ENCODE data around the gene GCKR. TPM values are rescaled to one million over a fixed set of nuclear protein-coding genes. Genes with fewer than 3 reads are reported as not detected.

The GCKR gene
- total and polyA plus RNA-seq, 2 of the 13 experiments (the other 11 are each of a cell fraction or from before 2014, with no cell fraction given) = 15.2 to 48.3 TPM

DNA sequence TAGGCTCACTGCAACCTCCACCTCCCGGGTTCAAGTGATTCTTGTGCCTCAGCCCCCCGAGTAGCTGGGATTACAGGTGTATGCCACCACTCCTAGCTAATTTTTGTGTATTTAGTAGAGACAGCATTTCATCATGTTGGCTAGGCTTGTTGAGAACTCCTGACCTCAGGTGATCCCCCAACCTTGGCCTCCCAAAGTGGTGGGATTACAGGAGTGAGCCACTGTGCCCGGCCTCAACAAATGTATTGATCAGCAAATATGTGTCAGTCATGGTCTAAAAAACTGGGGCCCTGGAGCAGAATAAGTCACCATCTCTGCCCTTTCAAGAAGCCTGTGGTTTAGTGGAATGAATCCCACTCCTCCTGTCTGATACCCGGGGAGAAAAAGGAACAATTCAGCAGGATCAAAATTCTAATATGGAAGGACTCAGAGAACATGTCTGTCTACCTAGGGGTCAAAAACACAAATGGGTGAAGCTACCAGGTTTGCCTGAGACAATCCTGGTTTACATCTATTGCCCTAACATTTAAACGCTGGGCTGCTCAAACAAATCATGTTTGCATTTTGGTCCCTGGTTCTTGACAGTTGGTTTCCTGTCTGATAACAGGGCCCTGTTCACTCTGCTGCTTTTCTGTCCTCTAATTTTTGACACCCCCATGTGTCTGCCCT is 21.6 kb downstream of the GCKR start (continued):
- TF ChIP-seq AKAP8 (CRISPR knock-in tag; IDR thresholded peaks at IDR 0.05) (no peak), KAT7 (CRISPR knock-in tag; IDR thresholded peaks at IDR 0.05; ENCODE audit: borderline replicate concordance) (no peak), BCLAF1 (IDR thresholded peaks at IDR 0.05) (no peak), NFYB (CRISPR knock-in tag; IDR thresholded peaks at IDR 0.05) (no peak), ARID5B (CRISPR knock-in tag; IDR thresholded peaks at IDR 0.05) (peak; percentile 59; the same call in 1 of the 2 replicates), KDM5B (CRISPR knock-in tag; IDR thresholded peaks at IDR 0.05; ENCODE audit: borderline replicate concordance) (no peak), NR0B2 (CRISPR knock-in tag; IDR thresholded peaks at IDR 0.05) (no peak), U2AF2 (IDR thresholded peaks at IDR 0.05; ENCODE audit: low read depth, low read length) (no peak), ZNF772 (CRISPR knock-in tag; IDR thresholded peaks at IDR 0.05) (peak; percentile 42; the same call in 1 of the 2 replicates), HNRNPK (IDR thresholded peaks at IDR 0.05; ENCODE audit: low read depth, low read length, poor library complexity, severe bottlenecking) (no peak), ADNP (CRISPR knock-in tag; IDR thresholded peaks at IDR 0.05) (no peak), U2AF1 (optimal IDR thresholded peaks at IDR 0.05; ENCODE audit: low read depth, low read length) (no peak), ZNF264 (CRISPR knock-in tag; IDR thresholded peaks at IDR 0.05) (no peak), THRA (CRISPR knock-in tag; IDR thresholded peaks at IDR 0.05; ENCODE audit: borderline replicate concordance) (peak; percentile 93; the same call in 1 of the 2 replicates), ZNF543 (CRISPR knock-in tag; IDR thresholded peaks at IDR 0.05) (no peak), FIP1L1 (IDR thresholded peaks at IDR 0.05; ENCODE audit: borderline replicate concordance, insufficient read depth, low read depth, low read length) (no peak)
- TF ChIP-seq, protein P1, sequence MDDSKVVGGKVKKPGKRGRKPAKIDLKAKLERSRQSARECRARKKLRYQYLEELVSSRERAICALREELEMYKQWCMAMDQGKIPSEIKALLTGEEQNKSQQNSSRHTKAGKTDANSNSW (CRISPR knock-in tag; IDR thresholded peaks at IDR 0.05; ENCODE audit: borderline replicate concordance) = no peak
- TF ChIP-seq, protein P2, sequence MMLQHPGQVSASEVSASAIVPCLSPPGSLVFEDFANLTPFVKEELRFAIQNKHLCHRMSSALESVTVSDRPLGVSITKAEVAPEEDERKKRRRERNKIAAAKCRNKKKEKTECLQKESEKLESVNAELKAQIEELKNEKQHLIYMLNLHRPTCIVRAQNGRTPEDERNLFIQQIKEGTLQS (CRISPR knock-in tag; IDR thresholded peaks at IDR 0.05) = no peak

All from HepG2 (cell line).